Loucy (cell line): ENCODE results near the gene MAD1L1.

Source experiments
- EZH2phosphoT487 ChIP-seq: fragments of 200-600 bp; IDR thresholded peaks from 2 replicates; pipeline ENCODE4 v1.6.1; 2018; ENCODE audit warnings: antibody characterized with exemption, mild to moderate bottlenecking, moderate library complexity, borderline replicate concordance
- TF ChIP-seq, protein P1 (sequence below): fragments of 200-600 bp; sonication (generic); conservative IDR thresholded peaks from 2 replicates; pipeline ENCODE4 v1.5.1; 2014; ENCODE audit warnings: mild to moderate bottlenecking, antibody characterized with exemption, low read length

- TF ChIP-seq EZH2phosphoT487 = no peak
- TF ChIP-seq, protein P1, sequence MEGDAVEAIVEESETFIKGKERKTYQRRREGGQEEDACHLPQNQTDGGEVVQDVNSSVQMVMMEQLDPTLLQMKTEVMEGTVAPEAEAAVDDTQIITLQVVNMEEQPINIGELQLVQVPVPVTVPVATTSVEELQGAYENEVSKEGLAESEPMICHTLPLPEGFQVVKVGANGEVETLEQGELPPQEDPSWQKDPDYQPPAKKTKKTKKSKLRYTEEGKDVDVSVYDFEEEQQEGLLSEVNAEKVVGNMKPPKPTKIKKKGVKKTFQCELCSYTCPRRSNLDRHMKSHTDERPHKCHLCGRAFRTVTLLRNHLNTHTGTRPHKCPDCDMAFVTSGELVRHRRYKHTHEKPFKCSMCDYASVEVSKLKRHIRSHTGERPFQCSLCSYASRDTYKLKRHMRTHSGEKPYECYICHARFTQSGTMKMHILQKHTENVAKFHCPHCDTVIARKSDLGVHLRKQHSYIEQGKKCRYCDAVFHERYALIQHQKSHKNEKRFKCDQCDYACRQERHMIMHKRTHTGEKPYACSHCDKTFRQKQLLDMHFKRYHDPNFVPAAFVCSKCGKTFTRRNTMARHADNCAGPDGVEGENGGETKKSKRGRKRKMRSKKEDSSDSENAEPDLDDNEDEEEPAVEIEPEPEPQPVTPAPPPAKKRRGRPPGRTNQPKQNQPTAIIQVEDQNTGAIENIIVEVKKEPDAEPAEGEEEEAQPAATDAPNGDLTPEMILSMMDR = no peak
Measured at GRCh38 chr7:2163600-2164555, 68.9 kb downstream of the MAD1L1 start.
